Urinary bladder (tissue), 4 donors: ENCODE results near the gene CCDC3. TPM values are rescaled to one million over a fixed set of nuclear protein-coding genes. Genes with fewer than 3 reads are reported as not detected.
"Not testable (repeated sequence)": the region's sequence is repeated elsewhere in the genome, so short reads cannot be mapped to it uniquely, and the experiment has no call there.

Experiments used
- DNase-seq: peaks from one replicate; pipeline ENCODE4 v3.0.0-alpha.2; 2015; ENCODE audit errors: extremely low spot score
- H3K27ac ChIP-seq: one replicate; pipeline ENCODE4 v1.5.1; 2013; ENCODE audit warnings: low read depth, mild to moderate bottlenecking, moderate library complexity
- H3K36me3 ChIP-seq: one replicate; pipeline ENCODE4 v1.6.1; 2013; ENCODE audit warnings: mild to moderate bottlenecking, moderate library complexity; ENCODE audit not compliant: insufficient read depth
- H3K4me1 ChIP-seq: one replicate; pipeline ENCODE4 v1.6.1; 2013; ENCODE audit warnings: mild to moderate bottlenecking, moderate library complexity; ENCODE audit not compliant: insufficient read depth
- H3K4me3 ChIP-seq: one replicate; pipeline ENCODE4 v1.5.1; 2013; ENCODE audit warnings: low read depth, low read length
- WGBS: extraction: QIAGEN DNeasy Blood & Tissue Kit; methylation state at CpG from one replicate; pipeline ENCODE4 v1.1.7; 2013; 5-methylcytosine and 5-hydroxymethylcytosine counted together
- polyA plus RNA-seq: library from polyadenylated mRNA; stranded (reverse); fragments of 200-250 nt; gene quantifications from one replicate; pipeline ENCODE4 v1.2.3, GENCODE V29; 2013
- total RNA-seq: library from RNA; depleted of rRNA; stranded (reverse); fragments of >200 nt; gene quantifications from one replicate; pipeline ENCODE4 v1.2.3, GENCODE V29; 2014
- donor health status: healthy with polysubstance abuse.
- donor health status: healthy.

CCDC3 gene
- total and polyA plus RNA-seq, 2 donors: 22.5 to 30.6 TPM

- DNase-seq, H3K36me3 ChIP-seq, H3K27ac ChIP-seq, H3K4me1 ChIP-seq, H3K4me3 ChIP-seq: not testable (repeated sequence)
- 81% methylated on average over 3 of the region's 3 CpGs for WGBS
These were observed 17.9 kb downstream of the CCDC3 start for GRCh38 chr10:12983568-12983967.

GRCh38 chr10:12981570-12981969, 19.9 kb downstream of the CCDC3 start:
- no peak overlapping the region for H3K27ac ChIP-seq
- H3K4me1 ChIP-seq: no peaks in the 10 kb centered on the region
- no peak overlapping the region for H3K4me3 ChIP-seq
- no peaks in the 10 kb centered on the region for H3K36me3 ChIP-seq
- no peak for DNase-seq
- WGBS: 73% methylated on average over 4 of the region's 4 CpGs

DNA sequence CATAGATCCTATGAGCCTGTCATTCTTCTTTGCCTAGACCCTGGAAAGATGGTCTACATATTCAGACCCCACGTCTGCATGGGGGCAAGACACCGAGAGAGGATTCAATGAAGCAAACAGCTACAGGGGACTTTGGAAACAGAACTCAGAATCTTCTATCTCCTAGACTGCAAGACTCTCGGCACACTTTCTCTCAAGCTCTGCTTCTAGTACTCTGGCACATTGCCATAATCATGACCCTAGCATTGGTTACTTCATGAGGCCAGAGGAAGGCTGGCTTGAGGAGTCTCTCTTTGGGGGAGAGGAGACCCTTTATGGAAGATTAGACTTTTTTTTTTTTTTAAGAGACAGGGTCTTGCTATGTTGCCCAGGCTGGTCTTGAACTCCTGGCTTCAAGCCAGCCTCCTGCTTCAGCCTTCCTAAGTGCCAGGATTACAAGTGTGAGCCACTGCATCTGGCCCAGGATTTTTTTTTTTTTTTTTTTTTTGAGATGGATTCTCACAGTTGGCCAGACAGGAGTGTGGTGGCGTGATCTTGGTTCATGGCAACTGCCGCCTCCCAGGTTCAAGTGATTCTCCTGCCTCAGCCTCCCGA, 20.7 kb downstream of the CCDC3 start:
- WGBS: 77% methylated on average over 6 of the region's 6 CpGs
- DNase-seq: no peak
- Histone ChIP-seq H3K4me3 (no peak overlapping the region), H3K27ac (no peak overlapping the region), H3K4me1 (no peaks in the 10 kb centered on the region), H3K36me3 (no peaks in the 10 kb centered on the region)

DNA sequence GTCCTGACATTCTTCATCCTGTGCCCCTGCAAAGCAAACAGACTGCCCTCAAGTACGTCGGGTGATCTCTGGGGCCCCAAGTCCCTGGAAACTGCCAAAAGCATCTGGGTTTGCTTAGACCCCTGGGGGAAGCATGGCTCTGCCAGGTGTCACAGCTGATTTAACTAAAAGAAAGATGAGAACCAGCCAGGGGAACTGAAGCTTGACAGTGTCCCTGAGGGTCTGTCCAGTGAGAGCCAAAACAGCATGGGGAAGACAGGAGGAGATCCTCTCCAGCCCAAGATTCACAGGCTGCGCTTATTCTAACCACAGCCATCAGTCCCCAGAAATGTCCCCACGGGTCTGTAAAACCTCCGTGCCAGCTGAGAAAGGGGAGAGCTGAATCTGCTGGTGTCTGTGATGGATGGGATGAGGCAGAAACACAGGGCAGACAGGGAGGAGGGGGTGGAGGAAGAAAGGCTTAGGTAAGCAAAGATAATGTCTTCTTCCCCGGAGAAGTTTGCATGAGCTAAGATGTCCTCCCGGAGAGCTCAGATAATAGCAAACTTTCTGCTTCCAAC, 21.3 kb downstream of the CCDC3 start:
- 36% methylated on average over 7 of the region's 7 CpGs for WGBS
- Histone ChIP-seq H3K36me3 (no peaks in the 10 kb centered on the region), H3K27ac (no peak overlapping the region), H3K4me3 (no peak overlapping the region), H3K4me1 (no peaks in the 10 kb centered on the region)
- DNase-seq: no peak

DNA sequence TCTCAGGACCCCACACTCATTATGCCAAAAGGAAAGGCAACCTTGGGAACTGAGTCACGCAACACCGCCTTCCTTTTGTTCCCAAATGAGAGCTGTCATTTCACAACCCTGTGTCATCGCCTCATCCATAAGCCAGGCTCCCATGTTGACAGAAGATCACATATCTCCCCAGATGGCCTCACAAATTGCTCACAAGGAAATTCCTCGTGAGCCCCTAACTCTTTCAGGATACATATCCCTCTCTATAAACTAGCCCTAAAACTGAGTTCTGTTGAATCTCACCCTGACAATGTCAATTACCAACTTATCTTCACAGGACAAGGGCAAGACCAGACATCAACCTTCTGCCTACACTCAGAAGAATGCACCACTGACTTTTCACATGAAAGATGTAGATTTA, 22.6 kb downstream of the CCDC3 start:
- Histone ChIP-seq H3K4me3 (no peak overlapping the region), H3K27ac (no peak overlapping the region), H3K4me1 (no peaks in the 10 kb centered on the region), H3K36me3 (no peaks in the 10 kb centered on the region)
- no peak for DNase-seq
- 89% methylated on average over 4 of the region's 4 CpGs for WGBS

- 79% methylated on average over 5 of the region's 5 CpGs for WGBS
- Histone ChIP-seq H3K4me3 (no peak overlapping the region), H3K4me1 (no peaks in the 10 kb centered on the region), H3K36me3 (no peaks in the 10 kb centered on the region), H3K27ac (no peak overlapping the region)
- no peak for DNase-seq
These were observed 25.6 kb downstream of the CCDC3 start for GRCh38 chr10:12975906-12976305.

GRCh38 chr10:12975266-12975665, 26.2 kb downstream of the CCDC3 start:
- H3K4me3 ChIP-seq: no peak overlapping the region
- WGBS: 86% methylated on average over 3 of the region's 3 CpGs
- no peaks in the 10 kb centered on the region for H3K4me1 ChIP-seq
- no peaks in the 10 kb centered on the region for H3K36me3 ChIP-seq
- no peak for DNase-seq
- no peak overlapping the region for H3K27ac ChIP-seq

GRCh38 chr10:12974491-12975199, 26.9 kb downstream of the CCDC3 start:
- Histone ChIP-seq H3K36me3 (no peaks in the 10 kb centered on the region), H3K27ac (no peak overlapping the region), H3K4me3 (no peak overlapping the region), H3K4me1 (no peaks in the 10 kb centered on the region)
- DNase-seq: no peak
- 91% methylated on average over 14 of the region's 14 CpGs for WGBS

- Histone ChIP-seq H3K36me3 (no peaks in the 10 kb centered on the region), H3K4me3 (no peak overlapping the region), H3K27ac (no peak overlapping the region), H3K4me1 (no peaks in the 10 kb centered on the region)
- 87% methylated on average over 9 of the region's 9 CpGs for WGBS
- no peak for DNase-seq
These were observed 27.4 kb downstream of the CCDC3 start for GRCh38 chr10:12974078-12974477.

DNA sequence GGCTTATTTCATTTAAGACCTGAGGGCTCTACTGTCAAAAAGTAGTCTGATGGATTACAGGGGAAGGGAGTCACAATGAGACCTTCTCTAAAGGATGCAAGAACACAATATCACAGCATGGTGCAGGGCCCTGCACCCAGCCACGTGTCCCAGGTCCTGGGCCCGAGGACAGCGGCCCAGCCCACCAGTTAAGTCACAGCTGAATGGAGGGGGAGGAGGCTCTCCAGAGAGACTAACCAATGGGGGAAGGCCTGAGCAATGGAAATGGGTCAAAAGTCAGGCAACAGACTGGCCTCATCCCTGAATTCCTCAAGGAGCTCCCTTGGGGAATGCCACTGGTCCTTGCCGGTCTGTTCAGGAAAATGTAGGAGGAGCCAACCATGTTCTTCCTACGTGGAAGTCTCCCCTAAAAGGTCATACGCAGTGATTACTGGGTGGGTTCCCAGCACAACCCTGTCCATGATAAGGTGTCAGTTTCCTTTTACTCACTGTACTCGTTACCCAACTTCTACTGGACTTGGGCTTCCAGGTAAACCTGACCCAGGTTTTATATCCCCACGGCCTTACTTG, 28.3 kb downstream of the CCDC3 start:
- DNase-seq: no peak
- 85% methylated on average over 8 of the region's 8 CpGs for WGBS
- Histone ChIP-seq H3K4me3 (no peak overlapping the region), H3K27ac (no peak overlapping the region), H3K36me3 (no peaks in the 10 kb centered on the region), H3K4me1 (no peaks in the 10 kb centered on the region)

DNA sequence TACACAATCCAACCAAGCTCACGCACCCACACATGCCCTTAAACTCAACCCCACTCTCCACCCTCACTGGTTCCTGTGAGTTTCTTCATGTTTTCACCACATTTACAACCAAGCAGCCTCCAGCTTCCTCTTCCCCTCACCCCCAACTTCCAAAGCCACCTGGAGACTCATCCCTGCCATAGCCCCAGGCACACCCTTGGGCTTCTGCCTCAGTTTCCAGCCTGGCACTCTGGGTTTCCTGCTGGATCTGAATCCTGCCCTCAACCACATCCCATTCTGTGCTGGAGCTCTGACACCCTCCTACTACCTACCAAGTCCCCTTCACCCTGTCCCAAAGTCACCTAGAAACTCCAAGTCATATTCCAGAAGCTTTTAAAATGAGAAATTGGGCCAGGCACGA, 29.4 kb downstream of the CCDC3 start:
- Histone ChIP-seq H3K4me3 (no peak overlapping the region), H3K27ac (no peak overlapping the region), H3K4me1 (no peaks in the 10 kb centered on the region), H3K36me3 (no peaks in the 10 kb centered on the region)
- 84% methylated on average over 2 of the region's 2 CpGs for WGBS
- DNase-seq: no peak

DNA sequence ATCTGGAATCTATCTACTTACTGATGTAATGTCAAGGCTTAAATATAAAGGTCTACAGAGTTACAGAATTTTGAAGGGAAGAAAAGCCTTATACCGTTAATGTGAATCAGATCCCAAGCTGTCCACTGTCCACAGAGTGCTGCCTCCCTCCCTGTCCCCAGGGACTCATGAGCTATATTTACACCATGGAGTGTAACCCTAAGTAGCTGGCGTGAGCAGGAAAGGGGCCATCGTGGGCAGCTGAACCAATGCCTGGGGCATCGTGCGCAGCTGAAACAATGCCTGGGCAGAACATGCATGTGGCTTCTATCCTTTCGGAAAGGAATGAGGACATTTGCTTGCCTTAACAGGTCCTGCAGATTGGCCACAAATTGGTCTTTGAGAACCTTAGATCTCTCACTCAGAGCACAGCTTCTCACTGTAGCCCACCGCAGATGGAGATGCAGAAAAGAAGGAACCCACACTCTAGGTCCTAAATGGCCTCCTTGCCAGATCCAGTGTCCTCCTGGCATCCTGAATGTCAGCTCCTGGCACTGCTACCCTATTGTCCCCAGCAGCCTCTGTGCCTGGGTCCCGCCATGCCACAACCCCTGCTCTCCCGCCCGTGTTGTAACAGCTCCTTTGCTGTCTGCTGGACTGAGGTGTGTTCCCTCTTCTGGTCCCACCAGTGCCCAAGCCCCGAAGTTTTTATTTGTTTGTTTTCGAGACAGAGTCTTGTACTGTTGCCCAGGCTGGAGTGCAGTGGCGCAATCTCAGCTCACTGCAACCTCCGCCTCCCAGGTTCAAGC, 30.3 kb downstream of the CCDC3 start:
- H3K27ac ChIP-seq: no peak overlapping the region
- no peaks in the 10 kb centered on the region for H3K36me3 ChIP-seq
- no peak overlapping the region for H3K4me3 ChIP-seq
- H3K4me1 ChIP-seq: no peaks in the 10 kb centered on the region
- WGBS: 85% methylated on average over 14 of the region's 14 CpGs
- DNase-seq: no peak

DNA sequence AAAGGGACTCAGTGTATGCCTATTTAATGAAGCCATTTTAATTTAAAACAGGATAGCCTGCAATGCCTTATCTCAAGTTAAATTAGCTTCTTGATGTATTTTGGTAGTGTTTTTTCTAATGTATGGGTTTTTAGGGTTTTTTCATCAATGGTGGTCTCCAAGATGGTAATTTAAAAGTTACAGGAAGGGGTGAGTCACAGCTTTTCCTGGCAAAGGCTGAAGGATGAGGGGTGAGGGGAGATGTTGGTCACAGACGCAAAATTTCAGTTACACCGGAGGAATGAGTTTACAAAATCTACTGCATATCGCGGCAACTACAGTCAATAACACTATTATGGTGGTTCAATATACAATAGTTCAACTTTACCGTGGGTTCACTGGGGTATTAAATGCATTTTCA, 31.6 kb downstream of the CCDC3 start:
- WGBS: 85% methylated on average over 5 of the region's 5 CpGs
- H3K27ac ChIP-seq: no peak overlapping the region
- H3K4me1 ChIP-seq: no peaks in the 10 kb centered on the region
- H3K4me3 ChIP-seq: no peak overlapping the region
- no peak for DNase-seq
- H3K36me3 ChIP-seq: no peaks in the 10 kb centered on the region
